SK-N-SH treated with all-trans-retinoic acid at 6 μM for 48 hours (cell line): ENCODE measurements around the gene SLC41A1.

Experiments
- CSDC2 ChIP-seq: fragments of 250-450 bp; sonication (Bioruptor Pico); IDR thresholded peaks from 2 replicates; pipeline ENCODE4 v1.5.0; 2020; ENCODE audit warnings: mild to moderate bottlenecking, moderate library complexity
- PATZ1 ChIP-seq: fragments of 250-450 bp; sonication (Bioruptor Pico); IDR thresholded peaks from 2 replicates; pipeline ENCODE4 v1.8.0; 2020; ENCODE audit warnings: mild to moderate bottlenecking, moderate library complexity, borderline replicate concordance
- POU6F1 ChIP-seq: fragments of 250-450 bp; sonication (Bioruptor Pico); IDR thresholded peaks from 2 replicates; pipeline ENCODE4 v1.8.0; 2021; ENCODE audit warnings: low read depth, mild to moderate bottlenecking, moderate library complexity, borderline replicate concordance
- SNAI2 ChIP-seq: fragments of 250-450 bp; sonication (Bioruptor Pico); IDR thresholded peaks from 2 replicates; pipeline ENCODE4 v1.5.0; 2020; ENCODE audit warnings: mild to moderate bottlenecking, moderate library complexity
- TCF4 ChIP-seq: fragments of 250-450 bp; sonication (Bioruptor Pico); IDR thresholded peaks from 2 replicates; pipeline ENCODE4 v1.8.0; 2021; ENCODE audit warnings: mild to moderate bottlenecking, moderate library complexity, borderline replicate concordance
- ZNF8 ChIP-seq: fragments of 450-650 bp; formaldehyde crosslinking; IDR thresholded peaks from 2 replicates; pipeline ENCODE4 v1.5.0; 2020; ENCODE audit warnings: mild to moderate bottlenecking, moderate library complexity

GRCh38 chr1:205791568-205792180 is 21.3 kb downstream of the SLC41A1 start:
- TF ChIP-seq POU6F1 (CRISPR knock-in tag) (no peak), CSDC2 (CRISPR knock-in tag) (no peak), ZNF8 (CRISPR knock-in tag) (no peak), PATZ1 (CRISPR knock-in tag) (no peak), TCF4 (CRISPR knock-in tag) (no peak), SNAI2 (no peak)
